GM19438 (cell line): ENCODE results near the gene FAM234A.
"Not testable (repeated sequence)": the region's sequence is repeated elsewhere in the genome, so short reads cannot be mapped to it uniquely, and the experiment has no call there.

ENCODE experiments used
- ATAC-seq: cut with Tn5 transposase; IDR thresholded peaks from one replicate; pipeline ENCODE4 v1.9.1; 2021; ENCODE audit warnings: low read depth; ENCODE audit not compliant: unreplicated experiment

FAM234A gene

DNA sequence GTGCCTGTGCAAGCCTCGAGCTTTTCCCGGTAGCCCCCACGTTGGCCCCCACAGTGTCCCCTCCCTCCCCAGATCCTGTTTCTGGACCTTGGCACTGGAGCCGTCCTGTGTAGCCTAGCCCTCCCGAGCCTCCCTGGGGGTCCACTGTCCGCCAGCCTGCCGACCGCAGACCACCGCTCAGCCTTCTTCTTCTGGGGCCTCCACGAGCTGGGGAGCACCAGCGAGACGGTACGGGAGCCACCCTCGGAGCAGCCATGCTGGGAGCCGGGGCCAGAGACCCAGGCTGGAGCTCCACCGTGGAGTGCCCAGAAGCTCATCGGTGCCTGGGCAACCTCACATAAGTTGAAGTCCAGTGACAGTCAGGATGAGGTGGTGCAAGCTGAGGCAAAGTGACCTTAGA, 29.3 kb downstream of the FAM234A start:
- ATAC-seq = no peak

DNA sequence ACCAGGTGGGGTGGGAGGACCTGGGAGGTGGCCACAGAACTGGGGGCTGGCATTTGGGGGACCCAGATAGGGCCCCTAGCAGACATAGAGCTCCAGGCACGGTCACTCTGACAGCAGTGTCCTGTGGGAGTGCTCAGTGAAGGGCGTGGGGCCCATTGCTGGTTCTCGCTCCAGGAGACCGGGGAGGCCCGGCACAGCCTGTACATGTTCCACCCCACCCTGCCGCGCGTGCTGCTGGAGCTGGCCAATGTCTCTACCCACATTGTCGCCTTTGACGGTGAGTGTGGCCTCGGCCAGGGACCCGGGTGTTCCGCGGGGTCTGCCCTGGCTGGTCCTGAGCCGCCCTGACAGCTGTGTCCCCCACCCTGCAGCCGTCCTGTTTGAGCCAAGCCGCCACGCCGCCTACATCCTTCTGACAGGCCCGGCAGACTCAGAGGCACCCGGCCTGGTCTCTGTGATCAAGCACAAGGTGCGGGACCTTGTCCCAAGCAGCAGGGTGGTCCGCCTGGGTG, 29.9 kb downstream of the FAM234A start:
- no peak for ATAC-seq

DNA sequence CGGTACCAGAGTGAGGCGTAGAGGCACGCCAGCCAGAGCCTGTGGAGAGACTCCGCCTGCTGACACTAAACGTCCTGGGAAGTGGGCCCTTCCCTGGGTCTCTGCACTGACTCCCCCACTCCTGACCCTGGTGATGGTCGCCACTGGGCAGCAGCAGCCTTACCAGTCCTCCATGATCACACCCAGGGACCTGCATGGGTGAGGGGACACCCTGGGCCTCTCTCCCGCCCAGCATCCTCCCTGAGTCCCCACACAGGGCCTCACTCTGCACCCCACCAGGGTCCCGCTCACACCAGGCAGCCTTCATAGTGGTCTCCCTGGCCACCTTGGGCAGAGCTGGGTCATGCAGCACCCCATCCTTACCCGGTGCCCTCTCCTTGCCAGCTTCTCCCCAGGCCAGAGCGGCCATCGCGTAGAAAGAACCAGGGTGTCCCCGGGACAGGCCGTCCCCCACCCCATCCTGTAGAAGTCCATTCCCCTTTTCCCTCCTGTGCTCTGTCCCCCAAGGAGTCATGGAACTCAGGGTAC, 30.4 kb downstream of the FAM234A start:
- no peak for ATAC-seq

DNA sequence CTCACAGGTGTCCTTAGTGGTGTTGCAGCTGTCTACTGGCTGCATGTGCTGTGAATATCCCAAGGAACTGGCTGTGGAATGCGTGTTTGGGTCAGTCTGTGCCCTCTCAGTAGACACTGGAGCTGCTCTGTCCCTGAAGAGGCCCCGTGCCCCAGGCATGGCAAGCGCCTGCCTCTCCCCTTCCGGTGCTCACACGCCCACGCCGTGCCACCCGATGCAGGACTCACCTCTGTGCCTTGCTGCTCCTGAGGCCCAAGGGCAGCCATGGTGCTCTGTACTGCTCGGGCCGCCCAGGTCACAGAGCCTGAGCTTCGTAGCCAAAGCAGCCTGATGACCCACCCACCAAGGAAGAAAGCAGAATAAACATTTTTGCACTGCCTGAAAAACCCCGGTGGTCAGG, 31.1 kb downstream of the FAM234A start:
- no peak for ATAC-seq

DNA sequence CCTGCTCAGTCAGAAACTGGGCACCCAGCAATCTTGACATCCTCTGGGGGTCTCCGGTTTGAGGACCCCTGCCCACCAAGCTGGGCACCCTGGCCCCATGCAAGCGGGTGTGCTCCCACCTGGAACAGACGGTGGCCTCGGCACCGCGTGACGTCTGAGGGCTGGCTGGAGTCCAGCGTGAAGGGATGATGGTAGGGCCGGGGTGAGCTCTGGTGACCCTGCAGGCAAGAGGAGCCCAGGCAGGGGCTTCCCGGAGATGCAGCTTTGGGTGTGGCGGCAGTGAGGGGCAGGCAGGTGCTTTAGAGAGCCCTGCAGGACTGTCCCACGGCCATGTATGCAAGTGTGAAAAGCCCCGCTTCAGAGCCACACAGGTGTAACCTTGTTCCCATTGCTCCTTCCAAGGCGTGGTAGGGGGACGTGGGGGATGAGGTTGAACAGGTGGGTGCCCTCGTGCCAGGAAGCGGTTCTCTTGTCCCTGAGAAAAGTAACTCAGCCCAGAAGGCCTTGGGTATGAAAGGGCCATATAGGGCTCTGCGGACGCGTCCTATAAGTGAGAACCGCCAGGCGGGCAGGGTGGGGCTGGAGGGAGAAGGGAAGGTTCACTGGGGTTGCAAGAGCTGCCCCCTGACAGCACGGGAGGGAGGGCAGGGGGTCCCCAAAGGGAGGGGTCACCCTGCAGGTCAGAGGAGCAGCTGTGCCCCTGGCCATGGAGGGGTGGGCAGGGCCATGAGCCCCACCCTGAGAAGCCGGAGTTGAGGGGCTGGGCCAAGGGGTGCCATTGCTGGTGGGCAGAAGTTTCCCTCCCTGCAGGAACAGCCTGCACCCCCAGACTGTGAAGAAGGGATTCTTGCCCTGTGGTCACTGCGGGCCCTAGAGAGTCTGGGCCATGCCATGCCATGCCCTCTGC, 31.9 kb downstream of the FAM234A start:
- ATAC-seq = no peak

DNA sequence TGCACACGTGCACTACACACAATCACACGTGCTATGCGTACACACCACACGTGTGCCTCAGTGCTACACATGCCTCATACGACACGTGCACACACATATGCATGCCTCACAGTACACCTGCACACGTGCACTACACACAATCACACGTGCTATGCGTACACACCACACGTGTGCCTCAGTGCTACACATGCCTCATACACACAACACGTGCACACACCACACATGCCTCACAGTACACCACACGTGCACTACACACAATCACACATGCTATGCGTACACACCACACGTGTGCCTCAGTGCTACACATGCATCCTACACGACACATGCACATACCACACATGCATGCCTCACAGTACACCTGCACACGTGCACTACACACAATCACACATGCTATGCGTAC, 32.9 kb downstream of the FAM234A start:
- not testable (repeated sequence) for ATAC-seq

DNA sequence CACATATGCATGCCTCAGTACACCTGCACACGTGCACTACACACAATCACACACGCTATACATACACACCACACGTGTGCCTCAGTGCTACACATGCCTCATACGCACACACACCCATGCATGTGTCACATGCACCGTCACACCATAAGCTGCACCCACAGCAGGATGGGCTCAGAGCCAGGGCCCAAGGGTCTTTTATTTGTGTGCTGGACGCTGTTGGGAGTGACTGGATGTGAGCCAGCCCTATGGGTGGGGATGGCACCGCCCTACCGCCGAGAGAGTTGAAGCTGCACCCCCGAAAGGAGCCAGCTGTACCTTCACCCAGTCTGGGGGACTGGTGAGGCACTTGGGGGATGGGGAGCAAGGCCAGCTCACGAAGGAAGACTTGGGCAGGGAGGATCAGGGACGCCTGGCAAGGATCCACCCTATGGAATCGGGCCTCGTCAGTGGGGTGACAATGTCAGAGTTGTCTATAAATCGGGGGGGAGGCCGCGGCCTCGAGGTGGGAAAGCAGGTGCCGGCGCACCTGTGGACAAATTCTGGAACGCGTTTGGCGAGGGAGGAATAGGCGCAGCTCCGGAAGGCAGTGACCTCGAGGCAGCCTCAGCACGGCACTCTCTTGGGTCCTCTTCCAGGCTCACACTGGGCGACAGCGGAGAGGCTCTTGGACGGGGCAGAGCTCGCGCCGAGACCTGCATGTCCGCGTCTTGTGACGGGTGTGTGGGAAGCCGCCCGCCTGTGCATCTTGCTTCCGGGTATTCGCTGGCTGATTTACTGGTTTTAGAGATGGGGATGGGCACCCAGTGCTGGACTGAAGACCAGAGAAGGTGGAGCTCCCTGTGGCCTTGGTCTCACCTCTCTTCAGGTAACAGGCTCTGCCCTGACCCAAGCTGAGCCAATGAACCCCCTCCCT, 33.8 kb downstream of the FAM234A start:
- ATAC-seq = no peak

DNA sequence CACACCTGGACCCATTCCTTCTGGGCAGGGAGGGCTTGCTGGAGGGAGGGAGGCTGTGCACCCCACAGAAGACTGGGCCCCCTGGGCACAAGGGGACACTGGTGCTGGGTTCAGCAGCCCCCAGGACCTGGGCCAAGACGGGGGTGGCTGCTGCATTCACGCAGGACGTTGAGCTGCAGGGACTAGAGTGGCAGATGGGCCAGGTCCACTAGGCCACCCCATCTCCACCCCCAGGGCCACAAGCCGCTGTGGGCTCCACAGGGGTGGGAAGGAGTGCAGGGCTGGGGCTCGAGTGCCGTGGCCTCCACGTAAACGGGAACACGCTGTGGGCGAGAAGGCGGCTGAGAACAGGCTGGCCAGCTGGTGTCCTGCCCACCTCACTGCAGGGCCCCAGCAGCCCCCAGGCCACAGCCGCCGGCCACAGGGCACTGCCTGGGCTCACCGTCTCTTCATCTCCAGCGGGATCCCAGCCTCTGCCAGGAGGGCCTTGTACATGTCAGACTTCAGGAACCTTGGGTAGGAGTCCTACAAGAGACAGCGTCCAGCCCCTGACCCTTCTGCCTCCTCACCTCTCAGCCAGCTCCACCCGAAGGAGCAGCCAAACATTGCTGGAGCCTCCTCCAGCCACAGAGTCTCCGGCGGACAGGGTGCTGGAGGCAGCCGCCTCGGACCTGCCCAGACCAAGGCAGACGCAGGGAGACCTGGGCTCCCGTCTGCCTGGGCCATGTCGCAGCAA, 34.6 kb downstream of the FAM234A start:
- ATAC-seq = no peak

DNA sequence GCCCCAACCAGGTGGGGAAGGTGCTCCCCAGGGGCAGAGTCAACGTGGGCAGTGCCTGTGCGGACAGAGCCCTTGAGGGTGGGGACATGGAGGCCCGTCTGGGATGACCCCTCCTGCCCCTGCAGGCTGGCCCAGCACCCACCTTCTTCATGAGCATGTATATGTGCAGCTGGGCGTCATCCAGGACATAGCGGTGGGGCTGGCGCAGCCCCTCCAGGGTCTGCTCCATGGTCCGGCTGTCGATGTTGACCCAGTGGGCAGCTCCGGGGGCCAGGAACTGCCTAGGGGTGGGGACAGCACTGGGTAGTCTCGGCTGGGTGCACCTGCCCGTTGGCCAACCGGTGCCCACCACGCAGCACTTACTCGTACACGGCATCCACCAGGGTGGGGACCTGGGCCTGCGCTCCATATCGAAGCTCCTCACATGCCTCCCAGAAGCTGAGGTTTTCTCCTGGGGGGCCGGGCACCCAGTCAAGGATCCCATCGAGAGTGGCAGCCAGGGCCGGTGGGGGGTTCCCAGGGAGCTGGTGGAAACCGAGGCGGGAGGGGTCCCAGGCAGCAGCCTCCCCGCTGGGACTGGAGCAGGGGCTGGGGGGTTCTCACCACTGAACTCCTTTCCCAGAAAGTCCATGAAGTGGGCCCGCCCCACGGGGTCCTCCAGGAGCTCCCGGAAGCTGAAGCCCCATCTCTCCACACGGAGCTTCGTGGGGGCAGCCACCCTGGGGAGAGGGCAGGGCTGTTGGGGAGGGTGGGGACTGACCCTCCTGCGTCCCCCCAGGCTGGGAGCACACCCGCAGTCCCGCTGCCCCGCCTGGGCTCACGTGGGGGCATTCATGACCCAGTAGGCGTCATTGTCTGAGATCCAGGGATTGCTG, 36.0 kb downstream of the FAM234A start:
- ATAC-seq = no peak

DNA sequence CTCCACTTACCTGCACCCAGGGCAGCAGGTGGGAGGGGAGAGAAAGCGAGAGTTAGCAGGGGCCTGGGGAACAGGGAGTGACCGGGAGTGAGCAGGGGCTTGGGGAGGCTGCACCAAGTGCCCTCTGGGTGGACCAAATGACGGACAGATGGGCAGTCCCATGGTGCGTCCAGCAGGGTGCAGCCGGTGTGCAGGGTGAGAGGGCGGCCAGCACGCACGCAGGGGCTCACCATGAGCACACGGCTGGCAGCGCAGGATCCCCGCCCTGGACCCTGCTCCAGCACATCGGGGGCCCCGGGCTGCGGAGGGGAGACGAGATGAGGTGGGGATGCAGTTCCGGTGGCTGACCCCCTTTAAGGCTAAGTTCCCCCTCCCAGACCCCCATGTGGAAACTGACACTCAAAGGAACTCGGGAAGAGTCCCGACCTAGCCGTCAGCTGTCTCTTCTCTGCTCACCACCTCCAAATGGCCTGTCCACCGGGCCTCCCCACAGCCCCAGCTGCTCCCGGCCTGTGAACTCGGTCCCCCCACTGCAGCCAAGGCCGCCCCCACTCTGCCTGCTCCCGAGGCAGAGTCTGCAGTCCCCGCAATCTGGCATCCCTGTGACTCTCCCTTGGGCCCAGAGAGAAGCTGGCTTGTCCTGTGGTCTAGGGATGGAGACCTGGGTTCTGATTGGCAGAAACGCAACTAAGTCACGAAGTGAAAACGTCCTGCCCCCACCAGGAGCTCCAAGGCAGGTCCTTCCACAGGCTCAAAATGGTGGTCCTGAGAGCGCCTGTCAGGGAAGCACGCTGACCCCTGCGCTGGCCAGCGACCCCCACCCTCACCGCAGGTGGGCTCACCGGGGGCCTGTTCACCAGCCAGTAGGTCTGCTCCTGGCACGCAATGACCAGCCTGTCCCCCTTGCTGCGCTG, 38.3 kb downstream of the FAM234A start:
- no peak for ATAC-seq

DNA sequence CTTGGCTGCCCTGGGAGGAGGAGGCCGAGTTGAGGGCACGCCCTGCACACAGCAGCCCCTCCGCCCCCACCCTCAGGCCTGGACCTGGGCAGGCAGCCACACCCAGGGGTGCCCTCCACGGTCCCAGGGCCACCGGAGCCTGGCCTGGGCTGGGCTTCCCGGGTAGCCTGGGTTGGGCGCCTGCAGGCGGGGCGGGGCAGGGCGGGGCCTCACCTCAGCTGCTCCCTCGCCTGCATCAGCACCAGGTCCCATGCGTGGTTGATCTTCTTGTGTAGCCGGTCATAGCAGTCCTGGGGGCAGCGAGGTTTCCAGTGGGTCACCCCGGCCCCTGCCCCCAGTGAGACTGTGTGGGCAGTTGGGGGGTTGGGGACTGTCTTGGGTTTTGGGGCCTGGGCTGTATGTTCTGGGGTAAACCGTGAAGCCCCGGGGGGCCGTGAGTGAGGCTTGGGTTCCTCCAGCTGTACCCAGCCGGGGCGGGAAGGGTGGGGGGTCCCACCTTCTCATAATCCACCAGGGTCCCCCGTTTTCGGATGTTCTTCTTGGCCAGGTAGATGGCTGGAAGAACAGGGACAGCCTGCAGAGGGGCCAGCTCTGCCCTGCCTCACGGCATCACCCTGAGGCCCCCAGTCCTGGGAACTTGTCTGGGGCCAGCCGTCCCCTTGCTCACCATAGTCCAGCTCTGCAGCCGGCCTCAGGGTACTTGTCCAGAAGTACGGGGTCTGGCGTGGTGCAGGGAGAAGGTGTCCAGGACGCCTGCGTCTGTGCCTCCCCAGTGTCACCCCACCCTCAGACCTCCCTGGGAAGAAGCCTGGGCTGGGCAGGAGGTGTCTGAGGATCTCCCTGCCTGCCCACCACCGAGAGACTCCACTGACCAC, 39.2 kb downstream of the FAM234A start:
- ATAC-seq = no peak

DNA sequence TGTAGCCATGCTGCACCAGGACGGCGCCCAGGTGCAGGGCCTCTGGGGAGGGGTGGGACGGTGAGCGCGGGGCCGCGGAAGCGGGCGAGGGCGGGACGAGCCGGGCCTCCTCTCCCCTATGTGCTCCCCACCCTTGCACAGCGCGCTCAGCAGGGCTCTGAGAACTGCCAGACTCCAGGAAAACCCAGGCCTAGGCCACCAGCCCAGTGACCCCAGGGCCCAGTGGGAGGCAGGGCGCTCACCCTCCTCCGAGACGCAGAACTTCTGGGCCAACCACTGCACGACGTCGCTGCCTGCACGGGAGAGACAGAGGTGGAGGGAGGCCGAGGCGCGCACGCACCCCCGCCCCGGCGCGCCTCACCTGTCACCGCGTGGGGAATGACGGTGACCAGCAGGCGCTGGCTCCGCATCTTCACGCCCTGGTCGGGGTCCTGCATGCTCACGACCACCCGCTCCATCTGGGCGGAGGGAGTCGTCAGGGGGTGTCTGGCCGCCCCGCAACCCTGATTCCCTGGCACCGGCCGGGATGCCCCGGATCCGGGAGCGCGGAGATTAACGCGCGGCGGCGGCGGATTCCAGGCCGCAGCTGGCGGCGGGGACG, 40.5 kb downstream of the FAM234A start:
- ATAC-seq = no peak

DNA sequence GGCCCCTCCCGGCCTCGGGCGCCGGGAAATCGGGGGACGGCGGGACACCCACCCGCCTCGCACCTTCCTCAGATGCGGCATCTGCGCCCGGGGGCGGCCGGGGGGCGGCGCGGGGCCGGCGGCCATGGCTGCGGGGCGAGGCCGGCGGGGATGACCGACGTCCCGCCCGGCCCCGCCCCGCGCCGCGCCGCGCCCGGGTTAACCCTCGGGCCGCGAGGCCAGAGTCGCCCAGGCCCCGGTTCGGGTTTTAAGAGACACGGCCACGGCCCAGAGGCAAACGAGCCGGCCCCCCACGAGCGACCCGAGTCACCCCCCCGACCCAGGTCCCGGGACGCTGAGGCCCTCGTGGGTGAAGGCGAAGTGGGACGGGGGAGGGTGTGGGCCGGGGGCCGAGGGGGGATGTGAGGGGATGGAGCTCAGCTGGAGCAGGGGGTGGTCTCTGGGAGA, 41.2 kb downstream of the FAM234A start, which contains the start of gene RGS11:
Gene RGS11, minus strand, starts transcription at position 159 of the 447 bp plus-strand sequence. Its CDS starts 33 bp downstream, at position 126.
- ATAC-seq = no peak

DNA sequence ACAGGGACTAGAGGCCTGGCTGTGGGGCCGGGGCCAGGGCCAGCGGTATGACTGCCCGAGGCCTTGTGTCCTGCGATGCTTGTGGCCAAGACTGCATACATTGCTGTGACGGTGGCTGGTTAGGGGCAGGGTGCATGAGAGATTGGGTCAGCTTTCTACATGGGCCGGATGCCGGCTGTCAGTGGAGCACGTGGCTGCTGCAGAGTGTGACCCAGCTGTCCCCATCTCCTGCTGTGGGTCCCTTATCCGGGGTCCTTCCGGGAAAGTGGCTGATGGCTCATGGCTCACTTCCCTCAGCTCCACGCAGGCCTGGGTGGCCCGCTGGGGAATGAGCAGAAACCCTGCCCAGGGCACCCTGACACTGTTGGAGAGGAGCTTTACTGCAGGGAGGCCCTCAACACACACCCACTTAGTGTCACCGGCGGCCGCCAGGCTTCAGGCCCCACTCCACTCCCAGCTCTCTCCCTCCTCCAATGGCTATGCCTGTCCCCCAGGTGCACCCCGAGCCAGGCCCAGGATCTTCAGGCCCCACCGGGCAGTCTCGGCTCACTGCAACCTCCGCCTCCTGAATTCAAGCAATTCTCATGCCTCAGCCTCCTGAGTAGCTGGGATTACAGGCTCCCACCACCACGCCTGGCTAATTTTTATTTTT, 41.9 kb downstream of the FAM234A start:
- no peak for ATAC-seq

DNA sequence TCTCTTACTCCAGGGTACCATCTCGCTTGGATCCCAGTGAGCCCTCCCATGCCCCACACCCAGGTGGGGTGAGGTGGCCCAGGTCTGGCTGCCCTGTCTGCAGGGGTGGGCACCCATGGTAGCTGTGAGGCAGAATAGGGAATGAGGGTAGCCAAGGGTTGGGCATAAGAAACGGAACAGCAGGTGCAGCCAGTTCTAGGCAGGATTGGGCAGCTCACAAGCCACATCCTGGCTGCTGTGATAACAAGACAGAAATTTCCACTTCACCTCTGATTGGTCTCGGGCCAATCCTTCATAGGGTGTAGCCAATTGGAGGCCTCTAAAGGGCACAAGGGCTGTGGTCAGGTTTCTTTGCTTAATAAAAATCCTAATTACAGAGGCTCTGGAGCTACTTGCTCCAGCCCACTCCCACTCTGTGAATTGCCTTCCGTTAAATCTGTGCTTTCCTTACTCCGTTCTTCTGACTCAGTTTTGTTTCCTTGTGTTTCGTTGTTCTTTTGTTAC, 44.3 kb downstream of the FAM234A start:
- no peak for ATAC-seq

DNA sequence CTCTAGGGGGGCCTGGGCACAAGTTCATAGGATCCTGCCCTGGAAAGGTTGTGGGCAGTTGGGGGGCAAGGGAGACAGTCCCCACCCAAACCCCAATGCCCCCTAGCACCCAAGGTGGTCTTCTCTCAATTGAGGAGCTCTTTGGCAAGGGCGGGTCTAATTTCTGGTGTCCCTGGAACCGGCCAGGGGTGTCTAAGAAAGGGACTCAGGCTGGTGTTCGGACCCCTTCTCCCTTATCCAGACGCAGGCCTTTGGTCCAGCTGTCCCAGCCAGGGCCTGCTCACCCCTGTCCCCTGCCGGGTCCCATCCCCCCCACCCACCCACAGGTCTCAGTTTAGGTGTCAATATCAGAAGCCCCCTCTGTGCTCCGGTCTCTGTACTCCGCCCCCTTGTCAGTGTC, 44.9 kb downstream of the FAM234A start:
- no peak for ATAC-seq
